Measurements from ENCODE around the gene ELK1.
A peak's percentile ranks its signal among the peaks of the same experiment; 100 is the strongest.

ELK1 gene

DNA sequence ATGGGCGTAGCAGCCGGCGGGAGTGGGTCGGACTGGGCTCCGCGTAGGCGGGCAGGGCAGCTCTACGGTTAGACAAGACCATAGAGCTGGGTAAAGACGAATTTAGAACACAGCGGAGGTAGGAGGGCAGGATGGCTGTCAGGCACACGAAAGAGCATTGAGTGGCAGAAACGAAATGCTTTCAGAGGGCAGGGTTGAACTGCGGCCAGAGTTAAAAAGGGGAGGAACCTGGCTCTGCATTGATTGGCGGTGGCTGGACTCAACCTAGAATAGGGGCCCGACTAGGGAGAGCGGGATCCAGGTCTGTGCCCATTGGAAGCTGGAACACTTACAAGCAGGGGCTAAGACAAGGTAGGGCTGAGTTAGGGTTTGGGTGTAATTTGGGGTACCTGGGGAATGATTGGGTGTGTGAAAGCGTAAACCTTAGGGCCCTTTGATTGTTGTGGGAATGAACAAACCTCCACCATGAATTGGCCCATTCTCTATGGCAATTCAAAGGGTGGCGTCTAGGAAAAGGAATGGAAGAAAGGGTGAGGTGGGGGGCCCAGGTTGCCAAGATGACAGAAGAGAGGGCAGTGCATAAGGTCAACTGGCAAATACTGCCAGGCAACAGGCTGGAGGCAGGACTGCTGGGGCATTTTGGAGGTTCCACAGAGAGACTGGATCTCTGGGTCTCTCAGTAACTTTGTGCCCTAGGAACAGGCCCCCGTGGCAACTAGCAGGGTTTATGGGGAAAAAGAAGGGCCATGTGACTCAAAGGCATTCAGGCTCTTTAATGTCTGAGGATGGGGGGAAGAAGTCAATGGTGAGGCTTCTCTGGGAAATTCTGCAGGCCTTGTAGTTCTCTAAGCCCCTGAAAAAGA is 911 bp upstream of the ELK1 start:
- Histone ChIP-seq H3K4me3 (peak overlapping the region; percentile 74), H3K9ac (ENCODE audit: insufficient read length) (peak overlapping the region; percentile 48), H3K9me3 (ENCODE audit: low read depth, low read length) (no peaks in the 10 kb centered on the region), H3K27ac (no peak overlapping the region), H3K36me3 (ENCODE audit: insufficient read depth, low read length) (no peaks in the 10 kb centered on the region; the same call in 1 of the 2 replicates)
- no peak for DNase-seq (ENCODE audit: low read depth, low spot score)
- TF ChIP-seq FOXP2 (optimal IDR thresholded peaks at IDR 0.05; ENCODE audit: control extremely low read depth, extremely low read length, insufficient read depth), result no peak
- no peak for TF ChIP-seq POLR2AphosphoS5 (IDR thresholded peaks at IDR 0.05; ENCODE audit: borderline replicate concordance, low read depth, low read length)
- TF ChIP-seq EZH2 (IDR thresholded peaks at IDR 0.05), result no peak

DNA sequence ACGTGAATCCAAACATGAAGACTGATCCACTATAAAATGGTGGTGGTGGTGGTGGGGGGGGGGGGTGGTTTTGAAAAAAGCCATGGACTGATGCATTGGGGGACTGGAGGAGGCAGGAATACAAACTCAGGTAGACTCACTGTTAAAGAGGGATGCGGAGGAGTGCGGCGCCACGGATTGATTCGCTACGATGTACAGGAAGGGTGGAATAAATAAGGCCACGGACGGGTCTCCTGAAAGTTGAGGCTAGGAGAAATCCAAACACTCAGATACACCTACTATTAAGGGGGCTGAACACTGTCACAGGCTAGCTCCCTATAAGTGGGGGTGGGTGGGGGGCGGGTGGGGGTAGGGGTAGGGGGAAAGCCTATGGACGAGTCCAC is 591 bp downstream of the ELK1 start:
- no peak overlapping the region for H3K27ac ChIP-seq
- TF ChIP-seq FOXP2 (optimal IDR thresholded peaks at IDR 0.05; ENCODE audit: control extremely low read depth, extremely low read length, insufficient read depth) (no peak), EZH2 (IDR thresholded peaks at IDR 0.05) (no peak), POLR2AphosphoS5 (IDR thresholded peaks at IDR 0.05; ENCODE audit: borderline replicate concordance, low read depth, low read length) (no peak)
- H3K9ac ChIP-seq (ENCODE audit: insufficient read length), result peak overlapping the region; percentile 77
- H3K36me3 ChIP-seq (ENCODE audit: insufficient read depth, low read length), result no peaks in the 10 kb centered on the region; the same call in 1 of the 2 replicates
- no peak for DNase-seq (ENCODE audit: low read depth, low spot score)
- H3K9me3 ChIP-seq (ENCODE audit: low read depth, low read length), result no peaks in the 10 kb centered on the region
- H3K4me3 ChIP-seq, result peak overlapping the region; percentile 81

GRCh38 chrX:47649271-47649670 is 1.1 kb downstream of the ELK1 start:
- Histone ChIP-seq H3K9ac (ENCODE audit: insufficient read length) (peak overlapping the region; percentile 55), H3K9me3 (ENCODE audit: low read depth, low read length) (no peaks in the 10 kb centered on the region), H3K36me3 (ENCODE audit: insufficient read depth, low read length) (no peaks in the 10 kb centered on the region; the same call in 1 of the 2 replicates), H3K27ac (no peak overlapping the region), H3K4me3 (peak overlapping the region; percentile 81)
- TF ChIP-seq EZH2 (IDR thresholded peaks at IDR 0.05) (no peak), POLR2AphosphoS5 (IDR thresholded peaks at IDR 0.05; ENCODE audit: borderline replicate concordance, low read depth, low read length) (no peak), FOXP2 (optimal IDR thresholded peaks at IDR 0.05; ENCODE audit: control extremely low read depth, extremely low read length, insufficient read depth) (no peak)
- DNase-seq (ENCODE audit: low read depth, low spot score), result no peak

DNA sequence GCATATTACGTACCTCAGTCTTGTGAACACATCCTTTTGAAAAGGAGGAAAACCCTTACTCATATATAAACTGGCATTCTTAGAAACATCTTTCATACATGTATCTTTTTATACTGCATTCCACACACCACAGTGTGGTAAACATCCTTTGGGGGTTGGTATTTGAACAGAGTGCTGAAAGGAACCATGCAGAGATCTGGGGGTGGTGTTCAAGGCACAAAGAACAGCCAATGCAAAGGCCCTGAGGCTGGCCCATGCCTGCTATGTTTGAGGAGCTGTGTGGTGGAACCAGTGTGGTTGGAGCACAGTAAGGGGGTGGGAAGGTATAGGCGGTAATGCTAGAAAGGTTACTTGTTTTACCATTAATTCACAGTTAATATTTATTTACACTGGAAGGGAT is 2.0 kb downstream of the ELK1 start:
- Histone ChIP-seq H3K36me3 (ENCODE audit: insufficient read depth, low read length) (peaks cover 4% of the 10 kb centered on the region; the same call in 1 of the 2 replicates), H3K4me3 (no peak overlapping the region), H3K9me3 (ENCODE audit: low read depth, low read length) (no peaks in the 10 kb centered on the region), H3K27ac (no peak overlapping the region), H3K9ac (ENCODE audit: insufficient read length) (no peak overlapping the region)
- no peak for TF ChIP-seq EZH2 (IDR thresholded peaks at IDR 0.05)
- no peak for TF ChIP-seq FOXP2 (optimal IDR thresholded peaks at IDR 0.05; ENCODE audit: control extremely low read depth, extremely low read length, insufficient read depth)
- TF ChIP-seq POLR2AphosphoS5 (IDR thresholded peaks at IDR 0.05; ENCODE audit: borderline replicate concordance, low read depth, low read length), result no peak
- DNase-seq (ENCODE audit: low read depth, low spot score), result no peak

DNA sequence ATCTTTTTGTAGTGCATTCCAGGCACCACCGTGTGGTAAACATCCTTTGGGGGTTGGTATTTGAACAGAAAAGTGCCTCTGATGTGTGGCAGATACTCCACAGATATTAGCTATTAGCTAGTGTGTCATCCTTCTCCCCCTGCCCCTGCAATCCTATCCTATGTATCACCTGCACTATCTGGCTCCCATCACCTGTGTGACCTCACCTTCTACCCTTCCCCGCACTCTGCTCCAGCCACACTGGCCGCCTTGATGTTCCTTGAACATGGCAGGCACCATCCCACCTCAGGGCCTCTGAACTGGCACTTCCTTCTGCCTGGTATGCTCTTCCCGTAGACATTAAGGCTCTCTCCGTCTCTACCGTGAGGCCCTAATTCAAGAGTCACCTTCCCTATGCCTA is 3.7 kb downstream of the ELK1 start:
- Histone ChIP-seq H3K9ac (ENCODE audit: insufficient read length) (no peak overlapping the region), H3K9me3 (ENCODE audit: low read depth, low read length) (no peaks in the 10 kb centered on the region), H3K27ac (no peak overlapping the region), H3K36me3 (ENCODE audit: insufficient read depth, low read length) (peaks cover 13% of the 10 kb centered on the region), H3K4me3 (no peak overlapping the region)
- DNase-seq (ENCODE audit: low read depth, low spot score), result no peak
- TF ChIP-seq POLR2AphosphoS5 (IDR thresholded peaks at IDR 0.05; ENCODE audit: borderline replicate concordance, low read depth, low read length) (no peak), EZH2 (IDR thresholded peaks at IDR 0.05) (no peak), FOXP2 (optimal IDR thresholded peaks at IDR 0.05; ENCODE audit: control extremely low read depth, extremely low read length, insufficient read depth) (no peak)

DNA sequence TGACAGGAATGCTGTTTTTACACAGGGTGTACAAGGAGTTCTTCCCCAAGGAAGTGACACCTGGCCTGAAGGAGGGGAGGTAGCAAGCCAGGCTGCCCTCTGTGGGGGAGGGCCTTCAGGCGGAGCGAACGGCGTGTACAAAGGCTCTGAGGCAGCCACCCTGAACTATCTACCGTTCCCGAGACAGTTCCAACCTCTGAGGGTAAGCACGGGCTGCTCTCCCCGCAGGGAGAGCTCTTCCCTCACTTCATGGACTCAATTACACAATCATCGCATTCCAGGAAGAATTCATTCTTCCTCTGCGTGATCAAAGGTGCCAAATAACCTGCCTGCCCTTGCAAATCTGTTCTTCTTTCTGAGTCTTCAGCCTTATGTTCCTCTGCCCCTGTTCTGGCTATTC is 4.8 kb downstream of the ELK1 start:
- Histone ChIP-seq H3K9me3 (ENCODE audit: low read depth, low read length) (no peaks in the 10 kb centered on the region), H3K36me3 (ENCODE audit: insufficient read depth, low read length) (peaks cover 24% of the 10 kb centered on the region), H3K27ac (no peak overlapping the region), H3K9ac (ENCODE audit: insufficient read length) (no peak overlapping the region), H3K4me3 (no peak overlapping the region)
- TF ChIP-seq EZH2 (IDR thresholded peaks at IDR 0.05) (no peak), FOXP2 (optimal IDR thresholded peaks at IDR 0.05; ENCODE audit: control extremely low read depth, extremely low read length, insufficient read depth) (no peak), POLR2AphosphoS5 (IDR thresholded peaks at IDR 0.05; ENCODE audit: borderline replicate concordance, low read depth, low read length) (no peak)
- DNase-seq (ENCODE audit: low read depth, low spot score), result no peak

DNA sequence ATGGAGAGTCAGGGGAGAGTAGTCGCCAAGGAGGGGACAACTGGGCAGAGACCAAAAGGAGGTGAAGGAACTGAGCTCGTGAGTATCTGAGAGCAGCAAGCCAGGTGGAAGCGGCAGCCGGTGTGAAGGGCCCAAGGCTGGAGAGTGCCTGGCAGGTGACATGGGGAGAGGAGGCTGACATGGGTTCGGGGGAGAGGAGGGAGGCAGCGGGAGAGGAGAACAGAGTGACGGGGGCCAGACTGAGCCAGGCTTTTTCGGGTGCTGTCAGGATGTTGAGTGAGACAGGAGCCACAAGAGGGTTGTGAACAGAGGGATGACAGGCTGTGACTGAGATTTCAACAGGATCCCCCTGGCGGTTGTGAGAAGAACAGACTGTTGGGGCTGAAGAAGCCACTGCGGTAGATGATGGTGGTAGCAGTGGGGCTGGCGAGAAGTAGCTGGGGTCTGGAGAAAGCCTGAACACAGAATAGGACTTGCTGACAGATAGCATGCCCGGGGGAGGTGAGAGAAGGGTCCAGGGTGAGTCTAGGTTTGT is 5.7 kb downstream of the ELK1 start:
- TF ChIP-seq POLR2AphosphoS5 (IDR thresholded peaks at IDR 0.05; ENCODE audit: borderline replicate concordance, low read depth, low read length) (no peak), EZH2 (IDR thresholded peaks at IDR 0.05) (no peak), FOXP2 (optimal IDR thresholded peaks at IDR 0.05; ENCODE audit: control extremely low read depth, extremely low read length, insufficient read depth) (no peak)
- DNase-seq (ENCODE audit: low read depth, low spot score), result no peak
- Histone ChIP-seq H3K36me3 (ENCODE audit: insufficient read depth, low read length) (peaks cover 33% of the 10 kb centered on the region), H3K9me3 (ENCODE audit: low read depth, low read length) (no peaks in the 10 kb centered on the region), H3K4me3 (no peak overlapping the region), H3K27ac (no peak overlapping the region), H3K9ac (ENCODE audit: insufficient read length) (no peak overlapping the region)

GRCh38 chrX:47643926-47644325 is 6.4 kb downstream of the ELK1 start:
- no peak overlapping the region for H3K9ac ChIP-seq (ENCODE audit: insufficient read length)
- H3K27ac ChIP-seq, result no peak overlapping the region
- peaks cover 40% of the 10 kb centered on the region for H3K36me3 ChIP-seq (ENCODE audit: insufficient read depth, low read length)
- DNase-seq (ENCODE audit: low read depth, low spot score), result no peak
- TF ChIP-seq POLR2AphosphoS5 (IDR thresholded peaks at IDR 0.05; ENCODE audit: borderline replicate concordance, low read depth, low read length) (no peak), FOXP2 (optimal IDR thresholded peaks at IDR 0.05; ENCODE audit: control extremely low read depth, extremely low read length, insufficient read depth) (no peak)
- H3K9me3 ChIP-seq (ENCODE audit: low read depth, low read length), result no peaks in the 10 kb centered on the region
- no peak overlapping the region for H3K4me3 ChIP-seq

All from SK-N-MC (cell line).